GM23338 (cell line): Measurements from ENCODE around the gene SNRPA1. TPM values are rescaled to one million over a fixed set of nuclear protein-coding genes. Genes with fewer than 3 reads are reported as not detected.

Experiments
- ATAC-seq: fragments of 200-7000 bp; cut with Tn5 transposase; 3 replicates; pipeline ENCODE4 v1.9.1; 2020
- DNase-seq: peaks from one replicate; pipeline ENCODE4 v3.0.0-alpha.2; 2015; ENCODE audit warnings: low spot score
- H2AFZ ChIP-seq: fragments of 200-600 bp; sonication (generic); 2 replicates; pipeline ENCODE4 v1.8.0; 2016; ENCODE audit warnings: antibody characterized with exemption, mild to moderate bottlenecking, moderate library complexity
- H3F3A ChIP-seq: fragments of 200-600 bp; sonication (generic); replicated peaks from 2 replicates; pipeline ENCODE4 v1.8.0; 2017; ENCODE audit warnings: antibody characterized with exemption, mixed run types, low read depth
- H3K27ac ChIP-seq: fragments of 200-600 bp; sonication (generic); 2 replicates; pipeline ENCODE4 v1.6.1; 2016; ENCODE audit warnings: low read depth
- H3K27me3 ChIP-seq: fragments of 200-600 bp; sonication (generic); 2 replicates; pipeline ENCODE4 v1.8.0; 2016; ENCODE audit warnings: mild to moderate bottlenecking, mixed run types, moderate library complexity; ENCODE audit not compliant: insufficient read depth
- H3K36me3 ChIP-seq: fragments of 200-600 bp; sonication (generic); 2 replicates; pipeline ENCODE4 v1.8.0; 2016; ENCODE audit warnings: mild to moderate bottlenecking; ENCODE audit not compliant: insufficient read depth
- H3K4me1 ChIP-seq: fragments of 200-600 bp; sonication (generic); 2 replicates; pipeline ENCODE4 v1.8.0; 2016; ENCODE audit warnings: mild to moderate bottlenecking, moderate library complexity; ENCODE audit not compliant: insufficient read depth
- H3K4me2 ChIP-seq: fragments of 200-600 bp; sonication (generic); 2 replicates; pipeline ENCODE4 v1.7.1; 2017; ENCODE audit warnings: mixed run types
- H3K4me3 ChIP-seq: fragments of 200-600 bp; sonication (generic); 2 replicates; pipeline ENCODE4 v1.6.1; 2016; ENCODE audit warnings: mixed run types
- H3K79me2 ChIP-seq: fragments of 200-600 bp; sonication (generic); replicated peaks from 2 replicates; pipeline ENCODE4 v1.8.0; 2017; ENCODE audit warnings: mild to moderate bottlenecking; ENCODE audit not compliant: insufficient read depth
- H3K9me2 ChIP-seq: fragments of 200-600 bp; sonication (generic); 2 replicates; pipeline ENCODE4 v1.8.0; 2017; ENCODE audit not compliant: insufficient read depth
- H4K20me1 ChIP-seq: fragments of 200-600 bp; sonication (generic); replicated peaks from 2 replicates; pipeline ENCODE4 v1.8.0; 2017; ENCODE audit warnings: mild to moderate bottlenecking; ENCODE audit not compliant: insufficient read depth
- H3K27ac Mint-ChIP-seq: 2 replicates; pipeline ENCODE4 v1.8.0; 2020; ENCODE audit warnings: inconsistent platforms, mild to moderate bottlenecking, moderate library complexity, mixed read lengths
- H3K27me3 Mint-ChIP-seq: 3 replicates; pipeline ENCODE4 v1.8.0; 2022; ENCODE audit warnings: low read depth, mild to moderate bottlenecking, moderate library complexity, mixed read lengths, inconsistent platforms; ENCODE audit not compliant: insufficient read depth, poor library complexity
- H3K36me3 Mint-ChIP-seq: 3 replicates; pipeline ENCODE4 v1.8.0; 2021; ENCODE audit warnings: low read depth, mild to moderate bottlenecking, inconsistent platforms, moderate library complexity, mixed read lengths
- H3K4me1 Mint-ChIP-seq: 3 replicates; pipeline ENCODE4 v1.8.0; 2020; ENCODE audit warnings: mild to moderate bottlenecking, inconsistent platforms, mixed read lengths
- H3K4me3 Mint-ChIP-seq: 3 replicates; pipeline ENCODE4 v1.8.0; 2021; ENCODE audit warnings: moderate library complexity, mild to moderate bottlenecking, inconsistent platforms, mixed read lengths
- H3K9me3 Mint-ChIP-seq: 3 replicates; pipeline ENCODE4 v1.8.0; 2020; ENCODE audit warnings: moderate library complexity, mild to moderate bottlenecking, inconsistent platforms, mixed read lengths
- CREB1 ChIP-seq: fragments of 250-450 bp; sonication (Bioruptor Pico); IDR thresholded peaks from 2 replicates; pipeline ENCODE4 v1.5.0; 2020; ENCODE audit warnings: low read depth, mild to moderate bottlenecking, moderate library complexity
- CTCF ChIP-seq, 2 experiments: fragments of 200-600 bp in 1 of 2; sonication (generic) in 1 of 2; conservative IDR thresholded peaks; 2 replicates each; pipeline versions ENCODE4 v1.5.1 to v1.6.1; 2016 to 2017; ENCODE audit warnings: antibody characterized with exemption in 2 of 2, low read depth in 2 of 2, mild to moderate bottlenecking in 2 of 2, moderate library complexity in 1 of 2
- EZH2 ChIP-seq: fragments of 200-600 bp; sonication (generic); IDR thresholded peaks from one replicate; pipeline ENCODE4 v1.8.0; 2017; ENCODE audit warnings: antibody characterized with exemption, mild to moderate bottlenecking, low read depth; ENCODE audit not compliant: unreplicated experiment
- JUNB ChIP-seq: IDR thresholded peaks from one replicate; pipeline ENCODE4 v1.6.1; 2016; ENCODE audit warnings: antibody characterized with exemption; ENCODE audit not compliant: unreplicated experiment
- NANOG ChIP-seq: IDR thresholded peaks from 2 replicates; pipeline ENCODE4 v1.6.1; 2016; ENCODE audit warnings: antibody characterized with exemption, borderline replicate concordance
- POLR2AphosphoS5 ChIP-seq: IDR thresholded peaks from 2 replicates; pipeline ENCODE4 v1.6.1; 2016; ENCODE audit warnings: antibody characterized with exemption, low read depth
- STAT1 ChIP-seq: IDR thresholded peaks from one replicate; pipeline ENCODE4 v1.6.1; 2016; ENCODE audit warnings: antibody characterized with exemption; ENCODE audit not compliant: unreplicated experiment
- ZNF114 ChIP-seq: fragments of 250-450 bp; sonication (Bioruptor Pico); IDR thresholded peaks from 2 replicates; pipeline ENCODE4 v1.5.0; 2020; ENCODE audit warnings: mild to moderate bottlenecking, moderate library complexity
- ZNF331 ChIP-seq: fragments of 250-450 bp; sonication (Bioruptor Pico); IDR thresholded peaks from 2 replicates; pipeline ENCODE4 v1.5.0; 2020; ENCODE audit warnings: low read depth, mild to moderate bottlenecking, moderate library complexity
- polyA plus RNA-seq: library from polyadenylated mRNA; unstranded; fragments of >200 nt; fragmentation: Nextera tagmentation; extraction: Ambion mirVana; gene quantifications from 2 replicates; pipeline ENCODE4 v1.2.1, GENCODE V29; 2016
- total RNA-seq: library from RNA; depleted of rRNA; stranded (reverse); fragments of >200 nt; shearing (Covaris generic); gene quantifications from 2 replicates; pipeline ENCODE4 v1.2.3, GENCODE V29; 2014
- TF ChIP-seq, protein P1 (sequence below): IDR thresholded peaks from one replicate; pipeline ENCODE4 v1.6.1; 2018; ENCODE audit warnings: antibody characterized with exemption; ENCODE audit not compliant: unreplicated experiment
- TF ChIP-seq, protein P2 (sequence below): fragments of 250-450 bp; sonication (Bioruptor Pico); IDR thresholded peaks from 2 replicates; pipeline ENCODE4 v1.5.0; 2020; ENCODE audit warnings: mild to moderate bottlenecking, moderate library complexity
- TF ChIP-seq, protein P3 (sequence below): IDR thresholded peaks from 2 replicates; pipeline ENCODE4 v1.6.1; 2016; ENCODE audit warnings: antibody characterized with exemption

SNRPA1 gene
- total and polyA plus RNA-seq, 2 experiments from 2014 or later, result 170 to 361 TPM

- Histone ChIP-seq H3F3A (no peaks in the 10 kb centered on the region; the same call in 1 of the 2 replicates), H3K4me3 (peak overlapping the region; percentile 96), H3K9me2 (no peaks in the 10 kb centered on the region), H4K20me1 (peaks cover 29% of the 10 kb centered on the region), H3K4me1 (peaks cover 4% of the 10 kb centered on the region; the same call in 1 of the 2 replicates), H3K4me2 (peak overlapping the region; percentile 84), H3K79me2 (peaks cover 75% of the 10 kb centered on the region), H3K27ac (no peak overlapping the region), H3K36me3 (peaks cover 13% of the 10 kb centered on the region; the same call in 1 of the 2 replicates), H3K27me3 (no peaks in the 10 kb centered on the region), H2AFZ (no peak overlapping the region)
- Mint-ChIP-seq H3K27ac (no peak overlapping the region), H3K27me3 (no peaks in the 10 kb centered on the region), H3K4me1 (peaks cover 10% of the 10 kb centered on the region), H3K4me3 (peak overlapping the region; percentile 99), H3K36me3 (peaks cover 30% of the 10 kb centered on the region), H3K9me3 (no peaks in the 10 kb centered on the region)
- TF ChIP-seq POLR2AphosphoS5 (no peak), ZNF114 (CRISPR knock-in tag) (no peak), ZNF331 (CRISPR knock-in tag) (no peak), JUNB (no peak), CTCF (conservative IDR thresholded peaks at IDR 0.05; ENCODE audit: low read depth in 2 of 2) (no peak), CREB1 (CRISPR knock-in tag) (no peak), EZH2 (no peak), STAT1 (no peak), NANOG (no peak)
- TF ChIP-seq, protein P1, sequence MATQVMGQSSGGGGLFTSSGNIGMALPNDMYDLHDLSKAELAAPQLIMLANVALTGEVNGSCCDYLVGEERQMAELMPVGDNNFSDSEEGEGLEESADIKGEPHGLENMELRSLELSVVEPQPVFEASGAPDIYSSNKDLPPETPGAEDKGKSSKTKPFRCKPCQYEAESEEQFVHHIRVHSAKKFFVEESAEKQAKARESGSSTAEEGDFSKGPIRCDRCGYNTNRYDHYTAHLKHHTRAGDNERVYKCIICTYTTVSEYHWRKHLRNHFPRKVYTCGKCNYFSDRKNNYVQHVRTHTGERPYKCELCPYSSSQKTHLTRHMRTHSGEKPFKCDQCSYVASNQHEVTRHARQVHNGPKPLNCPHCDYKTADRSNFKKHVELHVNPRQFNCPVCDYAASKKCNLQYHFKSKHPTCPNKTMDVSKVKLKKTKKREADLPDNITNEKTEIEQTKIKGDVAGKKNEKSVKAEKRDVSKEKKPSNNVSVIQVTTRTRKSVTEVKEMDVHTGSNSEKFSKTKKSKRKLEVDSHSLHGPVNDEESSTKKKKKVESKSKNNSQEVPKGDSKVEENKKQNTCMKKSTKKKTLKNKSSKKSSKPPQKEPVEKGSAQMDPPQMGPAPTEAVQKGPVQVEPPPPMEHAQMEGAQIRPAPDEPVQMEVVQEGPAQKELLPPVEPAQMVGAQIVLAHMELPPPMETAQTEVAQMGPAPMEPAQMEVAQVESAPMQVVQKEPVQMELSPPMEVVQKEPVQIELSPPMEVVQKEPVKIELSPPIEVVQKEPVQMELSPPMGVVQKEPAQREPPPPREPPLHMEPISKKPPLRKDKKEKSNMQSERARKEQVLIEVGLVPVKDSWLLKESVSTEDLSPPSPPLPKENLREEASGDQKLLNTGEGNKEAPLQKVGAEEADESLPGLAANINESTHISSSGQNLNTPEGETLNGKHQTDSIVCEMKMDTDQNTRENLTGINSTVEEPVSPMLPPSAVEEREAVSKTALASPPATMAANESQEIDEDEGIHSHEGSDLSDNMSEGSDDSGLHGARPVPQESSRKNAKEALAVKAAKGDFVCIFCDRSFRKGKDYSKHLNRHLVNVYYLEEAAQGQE, result no peak
- TF ChIP-seq, protein P2, sequence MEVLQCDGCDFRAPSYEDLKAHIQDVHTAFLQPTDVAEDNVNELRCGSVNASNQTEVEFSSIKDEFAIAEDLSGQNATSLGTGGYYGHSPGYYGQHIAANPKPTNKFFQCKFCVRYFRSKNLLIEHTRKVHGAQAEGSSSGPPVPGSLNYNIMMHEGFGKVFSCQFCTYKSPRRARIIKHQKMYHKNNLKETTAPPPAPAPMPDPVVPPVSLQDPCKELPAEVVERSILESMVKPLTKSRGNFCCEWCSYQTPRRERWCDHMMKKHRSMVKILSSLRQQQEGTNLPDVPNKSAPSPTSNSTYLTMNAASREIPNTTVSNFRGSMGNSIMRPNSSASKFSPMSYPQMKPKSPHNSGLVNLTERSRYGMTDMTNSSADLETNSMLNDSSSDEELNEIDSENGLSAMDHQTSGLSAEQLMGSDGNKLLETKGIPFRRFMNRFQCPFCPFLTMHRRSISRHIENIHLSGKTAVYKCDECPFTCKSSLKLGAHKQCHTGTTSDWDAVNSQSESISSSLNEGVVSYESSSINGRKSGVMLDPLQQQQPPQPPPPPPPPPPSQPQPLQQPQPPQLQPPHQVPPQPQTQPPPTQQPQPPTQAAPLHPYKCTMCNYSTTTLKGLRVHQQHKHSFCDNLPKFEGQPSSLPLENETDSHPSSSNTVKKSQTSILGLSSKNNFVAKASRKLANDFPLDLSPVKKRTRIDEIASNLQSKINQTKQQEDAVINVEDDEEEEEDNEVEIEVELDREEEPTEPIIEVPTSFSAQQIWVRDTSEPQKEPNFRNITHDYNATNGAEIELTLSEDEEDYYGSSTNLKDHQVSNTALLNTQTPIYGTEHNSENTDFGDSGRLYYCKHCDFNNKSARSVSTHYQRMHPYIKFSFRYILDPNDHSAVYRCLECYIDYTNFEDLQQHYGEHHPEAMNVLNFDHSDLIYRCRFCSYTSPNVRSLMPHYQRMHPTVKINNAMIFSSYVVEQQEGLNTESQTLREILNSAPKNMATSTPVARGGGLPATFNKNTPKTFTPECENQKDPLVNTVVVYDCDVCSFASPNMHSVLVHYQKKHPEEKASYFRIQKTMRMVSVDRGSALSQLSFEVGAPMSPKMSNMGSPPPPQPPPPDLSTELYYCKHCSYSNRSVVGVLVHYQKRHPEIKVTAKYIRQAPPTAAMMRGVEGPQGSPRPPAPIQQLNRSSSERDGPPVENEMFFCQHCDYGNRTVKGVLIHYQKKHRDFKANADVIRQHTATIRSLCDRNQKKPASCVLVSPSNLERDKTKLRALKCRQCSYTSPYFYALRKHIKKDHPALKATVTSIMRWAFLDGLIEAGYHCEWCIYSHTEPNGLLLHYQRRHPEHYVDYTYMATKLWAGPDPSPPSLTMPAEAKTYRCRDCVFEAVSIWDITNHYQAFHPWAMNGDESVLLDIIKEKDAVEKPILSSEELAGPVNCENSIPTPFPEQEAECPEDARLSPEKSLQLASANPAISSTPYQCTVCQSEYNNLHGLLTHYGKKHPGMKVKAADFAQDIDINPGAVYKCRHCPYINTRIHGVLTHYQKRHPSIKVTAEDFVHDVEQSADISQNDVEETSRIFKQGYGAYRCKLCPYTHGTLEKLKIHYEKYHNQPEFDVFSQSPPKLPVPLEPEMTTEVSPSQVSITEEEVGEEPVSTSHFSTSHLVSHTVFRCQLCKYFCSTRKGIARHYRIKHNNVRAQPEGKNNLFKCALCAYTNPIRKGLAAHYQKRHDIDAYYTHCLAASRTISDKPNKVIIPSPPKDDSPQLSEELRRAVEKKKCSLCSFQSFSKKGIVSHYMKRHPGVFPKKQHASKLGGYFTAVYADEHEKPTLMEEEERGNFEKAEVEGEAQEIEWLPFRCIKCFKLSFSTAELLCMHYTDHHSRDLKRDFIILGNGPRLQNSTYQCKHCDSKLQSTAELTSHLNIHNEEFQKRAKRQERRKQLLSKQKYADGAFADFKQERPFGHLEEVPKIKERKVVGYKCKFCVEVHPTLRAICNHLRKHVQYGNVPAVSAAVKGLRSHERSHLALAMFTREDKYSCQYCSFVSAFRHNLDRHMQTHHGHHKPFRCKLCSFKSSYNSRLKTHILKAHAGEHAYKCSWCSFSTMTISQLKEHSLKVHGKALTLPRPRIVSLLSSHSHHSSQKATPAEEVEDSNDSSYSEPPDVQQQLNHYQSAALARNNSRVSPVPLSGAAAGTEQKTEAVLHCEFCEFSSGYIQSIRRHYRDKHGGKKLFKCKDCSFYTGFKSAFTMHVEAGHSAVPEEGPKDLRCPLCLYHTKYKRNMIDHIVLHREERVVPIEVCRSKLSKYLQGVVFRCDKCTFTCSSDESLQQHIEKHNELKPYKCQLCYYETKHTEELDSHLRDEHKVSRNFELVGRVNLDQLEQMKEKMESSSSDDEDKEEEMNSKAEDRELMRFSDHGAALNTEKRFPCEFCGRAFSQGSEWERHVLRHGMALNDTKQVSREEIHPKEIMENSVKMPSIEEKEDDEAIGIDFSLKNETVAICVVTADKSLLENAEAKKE (CRISPR knock-in tag), result no peak
- TF ChIP-seq, protein P3, sequence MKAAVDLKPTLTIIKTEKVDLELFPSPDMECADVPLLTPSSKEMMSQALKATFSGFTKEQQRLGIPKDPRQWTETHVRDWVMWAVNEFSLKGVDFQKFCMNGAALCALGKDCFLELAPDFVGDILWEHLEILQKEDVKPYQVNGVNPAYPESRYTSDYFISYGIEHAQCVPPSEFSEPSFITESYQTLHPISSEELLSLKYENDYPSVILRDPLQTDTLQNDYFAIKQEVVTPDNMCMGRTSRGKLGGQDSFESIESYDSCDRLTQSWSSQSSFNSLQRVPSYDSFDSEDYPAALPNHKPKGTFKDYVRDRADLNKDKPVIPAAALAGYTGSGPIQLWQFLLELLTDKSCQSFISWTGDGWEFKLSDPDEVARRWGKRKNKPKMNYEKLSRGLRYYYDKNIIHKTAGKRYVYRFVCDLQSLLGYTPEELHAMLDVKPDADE, result no peak
- no peak for DNase-seq
- ATAC-seq, result no peak
These were observed 1.9 kb downstream of the SNRPA1 start for GRCh38 chr15:101293122-101293521.
